Gastroesophageal sphincter (tissue), 3 donors: Measurements from ENCODE around the gene ANKS1B.

Source experiments
- CTCF ChIP-seq, 4 experiments: fragments of 200-600 bp in 2 of 4; fragments of 450-650 bp in 2 of 4; sonication (generic) in 1 of 4; IDR thresholded peaks; one replicate each; pipeline ENCODE4 v1.5.1; 2017 to 2019; ENCODE audit warnings: antibody characterized with exemption in 4 of 4, mild to moderate bottlenecking in 2 of 4, moderate library complexity in 2 of 4
- POLR2AphosphoS5 ChIP-seq: sonication (generic); formaldehyde crosslinking; IDR thresholded peaks from one replicate; pipeline ENCODE4 v1.6.1; 2017; ENCODE audit warnings: antibody characterized with exemption

GRCh38 chr12:99861731-99862130 lies 123.0 kb downstream of the ANKS1B start:
- TF ChIP-seq POLR2AphosphoS5 (no peak), CTCF (IDR thresholded peaks at IDR 0.05) (no peak)
